Endothelial cell of umbilical vein (primary cell): ENCODE data around the gene STAP1. TPM values are rescaled to one million over a fixed set of nuclear protein-coding genes. Genes with fewer than 3 reads are reported as not detected.

Experiments used
- BruUV-seq: library from RNA; stranded (reverse); fragments of 400-500 nt; replicated peaks from 2 replicates; lab custom pipeline; 2021; lab: Mats Ljungman, UMichigan
- CTCF ChIA-PET: fragments of 300-600, 350-600 bp; sonication (Branson Sonifier 250); formaldehyde crosslinking; loops from one replicate; lab custom pipeline; 2021; ENCODE audit warnings: antibody characterized with exemption, inconsistent platforms; lab: Charles Lee
- POLR2A ChIA-PET: fragments of 300-600, 350-600 bp; sonication (Branson Sonifier 250); formaldehyde crosslinking; loops from one replicate; lab custom pipeline; 2021; ENCODE audit warnings: antibody characterized with exemption, inconsistent platforms; lab: Charles Lee
- DNase-seq: peaks from one replicate; pipeline ENCODE4 v3.0.0-alpha.2; 2011; ENCODE audit warnings: low read depth, low spot score
- FAIRE-seq: peaks from 2 replicates; lab custom pipeline; 2011; peaks lifted over from hg19 to GRCh38; lab: Jason Lieb, UNC
- H2AFZ ChIP-seq: 2 replicates; pipeline ENCODE4 v1.6.0; 2012; ENCODE audit warnings: low read depth, low read length, control low read depth, inconsistent platforms
- H3K27ac ChIP-seq: 2 replicates; pipeline ENCODE4 v1.5.1; 2011; ENCODE audit warnings: low read depth, mild to moderate bottlenecking, control low read depth, low read length, moderate library complexity; ENCODE audit not compliant: insufficient read depth
- H3K27me3 ChIP-seq, 2 experiments: 2 replicates each; pipeline versions ENCODE4 v1.6.0 to v1.6.1; 2011; ENCODE audit warnings: low read length in 2 of 2, mixed read lengths in 1 of 2; ENCODE audit not compliant: control insufficient read depth in 2 of 2, insufficient read depth in 2 of 2
- H3K36me3 ChIP-seq, 2 experiments: 2 replicates in 1 of 2; 3 replicates in 1 of 2; pipeline ENCODE4 v1.5.1; 2011; ENCODE audit warnings: low read length in 2 of 2, mild to moderate bottlenecking in 1 of 2, moderate library complexity in 1 of 2; ENCODE audit not compliant: control insufficient read depth in 2 of 2, insufficient read depth in 2 of 2; ENCODE audit errors: extremely low read depth in 1 of 2
- H3K4me1 ChIP-seq: 3 replicates; pipeline ENCODE4 v1.5.1; 2011; ENCODE audit warnings: mild to moderate bottlenecking, low read length; ENCODE audit not compliant: control insufficient read depth, insufficient read depth; ENCODE audit errors: extremely low read depth
- H3K4me2 ChIP-seq: 2 replicates; pipeline ENCODE4 v1.6.1; 2011; ENCODE audit warnings: low read length, control low read depth, mixed read lengths; ENCODE audit not compliant: insufficient read depth
- H3K4me3 ChIP-seq, 3 experiments: fragments of 200-600 bp in 1 of 3; sonication (generic), shearing (Covaris generic) in 1 of 3; replicated peaks in 1 of 3; 2 replicates each; pipeline ENCODE4 v1.5.1; 2011 to 2016; ENCODE audit warnings: control low read depth in 3 of 3, low read length in 3 of 3, mild to moderate bottlenecking in 2 of 3, inconsistent platforms in 1 of 3, low read depth in 1 of 3, moderate library complexity in 1 of 3; ENCODE audit not compliant: insufficient read depth in 1 of 3
- H3K79me2 ChIP-seq: 2 replicates; pipeline ENCODE4 v1.6.0; 2012; ENCODE audit warnings: low read length, inconsistent platforms; ENCODE audit not compliant: control insufficient read depth, insufficient read depth
- H3K9ac ChIP-seq: replicated peaks from 2 replicates; pipeline ENCODE3; 2011; ENCODE audit warnings: low read length, control low read depth; ENCODE audit not compliant: insufficient read depth; ENCODE audit errors: extremely low read depth
- H3K9me1 ChIP-seq: replicated peaks from 3 replicates; pipeline ENCODE4 v1.6.0; 2011; ENCODE audit warnings: mild to moderate bottlenecking, low read length; ENCODE audit not compliant: control insufficient read depth, insufficient read depth; ENCODE audit errors: extremely low read depth
- H3K9me3 ChIP-seq: replicated peaks from 2 replicates; pipeline ENCODE4 v1.5.1; 2012; ENCODE audit warnings: low read length, inconsistent platforms; ENCODE audit not compliant: control insufficient read depth, insufficient read depth
- H4K20me1 ChIP-seq: replicated peaks from 2 replicates; pipeline ENCODE3; 2011; ENCODE audit warnings: mild to moderate bottlenecking, low read length; ENCODE audit not compliant: control insufficient read depth, insufficient read depth; ENCODE audit errors: extremely low read depth
- EZH2 ChIP-seq: IDR thresholded peaks from 2 replicates; pipeline ENCODE4 v1.6.1; 2012; ENCODE audit warnings: borderline replicate concordance, low read depth, mild to moderate bottlenecking, moderate library complexity, low read length, inconsistent platforms; ENCODE audit not compliant: severe bottlenecking
- FOS ChIP-seq: IDR thresholded peaks from 2 replicates; pipeline ENCODE4 v1.6.1; 2011; ENCODE audit warnings: mild to moderate bottlenecking, low read length, moderate library complexity, borderline replicate concordance; ENCODE audit not compliant: insufficient read depth
- GATA2 ChIP-seq: IDR thresholded peaks from 2 replicates; pipeline ENCODE4 v1.7.0; 2011; ENCODE audit warnings: low read depth, mild to moderate bottlenecking, moderate library complexity, mixed read lengths, low read length; ENCODE audit not compliant: insufficient read length, insufficient read depth
- JUN ChIP-seq: IDR thresholded peaks from 2 replicates; pipeline ENCODE4 v1.6.1; 2011; ENCODE audit warnings: borderline replicate concordance, low read depth; ENCODE audit not compliant: insufficient read length, insufficient read depth
- MYC ChIP-seq: IDR thresholded peaks from one replicate; pipeline ENCODE4 v1.6.1; 2011; ENCODE audit warnings: mild to moderate bottlenecking, low read depth, low read length
- POLR2A ChIP-seq: IDR thresholded peaks from 2 replicates; pipeline ENCODE4 v1.6.1; 2012; ENCODE audit warnings: low read depth, mild to moderate bottlenecking, control low read depth, low read length
- POLR2AphosphoS5 ChIP-seq: IDR thresholded peaks from 2 replicates; pipeline ENCODE4 v1.6.1; 2012; ENCODE audit warnings: low read depth, mild to moderate bottlenecking, control low read depth, low read length, moderate library complexity; ENCODE audit not compliant: insufficient read depth
- dilution Hi-C: fragments of 300-500 bp; cut with MboI; formaldehyde crosslinking; loops from one replicate; pipeline ENCODE4 v1.15.0; 2019; ENCODE audit warnings: low sequenced_read_pairs; ENCODE audit not compliant: extremely low pct_ligation_motif_present
- intact Hi-C: fragments of 100-400 bp; cut with micrococcal nuclease; formaldehyde crosslinking; loops from one replicate; pipeline ENCODE4 v1.10.0; 2022
- polyA plus RNA-seq, 4 experiments: library from polyadenylated mRNA; depleted of rRNA in 3 of 4; stranded (reverse) in 3 of 4; unstranded in 1 of 4; fragments of >200 nt; gene quantifications; 2 replicates each; pipeline versions ENCODE4 v1.2.1 to v1.2.3, GENCODE V29; 2011 to 2012; ENCODE audit warnings: missing spikeins in 1 of 4
- total RNA-seq: library from RNA; stranded (reverse); gene quantifications from 2 replicates; pipeline ENCODE4 v1.2.3, GENCODE V29; 2021
- TF ChIP-seq, protein P1 (sequence below), 2 donors: IDR thresholded peaks; 1 replicate in 1 of 2; 2 replicates in 1 of 2; pipeline ENCODE4 v1.5.1; 2011; ENCODE audit warnings: low read length in 2 of 2, mild to moderate bottlenecking in 2 of 2, moderate library complexity in 2 of 2, control low read depth in 1 of 2, inconsistent platforms in 1 of 2, low read depth in 1 of 2; ENCODE audit not compliant: insufficient read depth in 1 of 2; ENCODE audit errors: extremely low read depth in 1 of 2
- TF ChIP-seq, protein P2 (sequence below): IDR thresholded peaks from 2 replicates; pipeline ENCODE4 v1.6.1; 2011; ENCODE audit not compliant: insufficient read depth, insufficient read length

Gene STAP1
- total and polyA plus RNA-seq, 2 donors (not counting 3 experiments of a cell fraction or from before 2014, with no cell fraction given) = not detected

DNA sequence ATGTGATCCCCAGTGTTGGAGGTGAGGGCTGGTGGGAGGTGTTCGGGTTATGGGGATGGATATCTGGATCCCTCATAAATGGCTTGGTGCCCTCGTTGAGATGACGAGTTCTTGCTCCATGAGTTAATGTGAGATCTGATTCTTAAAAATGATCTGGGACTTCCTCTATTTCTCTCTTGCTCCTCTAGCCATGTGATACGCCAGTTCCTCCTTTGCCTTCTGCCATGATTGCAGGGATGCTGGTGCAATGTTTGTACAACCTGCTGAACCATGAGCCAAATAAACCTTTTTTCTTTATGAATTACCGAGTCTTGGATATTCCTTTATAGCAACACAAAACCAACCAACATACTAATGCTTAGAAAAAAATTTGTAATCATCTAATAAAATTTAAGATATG, 56.6 kb downstream of the STAP1 start:
- no peak overlapping the region for H3K9ac ChIP-seq
- ChIA-PET POLR2A (no interaction called here), CTCF (no interaction called here)
- no peaks in the 10 kb centered on the region for H3K4me1 ChIP-seq
- H3K27ac ChIP-seq = no peak overlapping the region
- H3K9me1 ChIP-seq = no peaks in the 10 kb centered on the region
- intact Hi-C loops (no loop called here), dilution Hi-C loops (no loop called here)
- H2AFZ ChIP-seq = no peak overlapping the region
- H3K4me3 ChIP-seq = no peak overlapping the region
- FAIRE-seq (no peak), DNase-seq (no peak)
- no peaks in the 10 kb centered on the region for H3K79me2 ChIP-seq
- no TSS peak for BruUV-seq
- no peaks in the 10 kb centered on the region for H4K20me1 ChIP-seq
- H3K27me3 ChIP-seq = no peaks in the 10 kb centered on the region
- H3K4me2 ChIP-seq = no peak overlapping the region
- peaks cover 0 to 4% of the 10 kb centered on the region in 2 experiments for H3K36me3 ChIP-seq
- TF ChIP-seq, protein P1, sequence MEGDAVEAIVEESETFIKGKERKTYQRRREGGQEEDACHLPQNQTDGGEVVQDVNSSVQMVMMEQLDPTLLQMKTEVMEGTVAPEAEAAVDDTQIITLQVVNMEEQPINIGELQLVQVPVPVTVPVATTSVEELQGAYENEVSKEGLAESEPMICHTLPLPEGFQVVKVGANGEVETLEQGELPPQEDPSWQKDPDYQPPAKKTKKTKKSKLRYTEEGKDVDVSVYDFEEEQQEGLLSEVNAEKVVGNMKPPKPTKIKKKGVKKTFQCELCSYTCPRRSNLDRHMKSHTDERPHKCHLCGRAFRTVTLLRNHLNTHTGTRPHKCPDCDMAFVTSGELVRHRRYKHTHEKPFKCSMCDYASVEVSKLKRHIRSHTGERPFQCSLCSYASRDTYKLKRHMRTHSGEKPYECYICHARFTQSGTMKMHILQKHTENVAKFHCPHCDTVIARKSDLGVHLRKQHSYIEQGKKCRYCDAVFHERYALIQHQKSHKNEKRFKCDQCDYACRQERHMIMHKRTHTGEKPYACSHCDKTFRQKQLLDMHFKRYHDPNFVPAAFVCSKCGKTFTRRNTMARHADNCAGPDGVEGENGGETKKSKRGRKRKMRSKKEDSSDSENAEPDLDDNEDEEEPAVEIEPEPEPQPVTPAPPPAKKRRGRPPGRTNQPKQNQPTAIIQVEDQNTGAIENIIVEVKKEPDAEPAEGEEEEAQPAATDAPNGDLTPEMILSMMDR (IDR thresholded peaks at IDR 0.05; ENCODE audit: extremely low read depth in 1 of 2, insufficient read depth in 1 of 2, low read depth in 1 of 2, low read length in 2 of 2) = no peak
- TF ChIP-seq, protein P2, sequence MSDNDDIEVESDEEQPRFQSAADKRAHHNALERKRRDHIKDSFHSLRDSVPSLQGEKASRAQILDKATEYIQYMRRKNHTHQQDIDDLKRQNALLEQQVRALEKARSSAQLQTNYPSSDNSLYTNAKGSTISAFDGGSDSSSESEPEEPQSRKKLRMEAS = no peak
- TF ChIP-seq EZH2 = no peak
- no peak for TF ChIP-seq FOS
- TF ChIP-seq MYC = no peak
- TF ChIP-seq JUN = no peak
- TF ChIP-seq POLR2A = no peak
- TF ChIP-seq GATA2 = no peak
- no peak for TF ChIP-seq POLR2AphosphoS5
- H3K9me3 ChIP-seq = no peaks in the 10 kb centered on the region
